WTC11 (cell line): ENCODE results near the gene BPNT1. TPM values are rescaled to one million over a fixed set of nuclear protein-coding genes. Genes with fewer than 3 reads are reported as not detected.
"Not testable (repeated sequence)": the region's sequence is repeated elsewhere in the genome, so short reads cannot be mapped to it uniquely, and the experiment has no call there.

Experiments
- ATAC-seq: fragments of 200-7000 bp; cut with Tn5 transposase; 2 replicates; pipeline ENCODE4 v1.10.0; 2021; ENCODE audit warnings: mild to moderate bottlenecking, moderate library complexity
- CTCF ChIA-PET: fragments of 300-600 bp; sonication (Branson Sonifier 250); formaldehyde crosslinking; loops from one replicate; lab custom pipeline; 2021; ENCODE audit warnings: antibody characterized with exemption; lab: Charles Lee
- POLR2A ChIA-PET: fragments of 350-600 bp; sonication (Branson Sonifier 250); formaldehyde crosslinking; loops from one replicate; lab custom pipeline; 2021; ENCODE audit warnings: antibody characterized with exemption; lab: Charles Lee
- DNase-seq: peaks from one replicate; pipeline ENCODE4 v3.0.0; 2021; ENCODE audit warnings: low spot score
- H3K27ac Mint-ChIP-seq: 2 replicates; pipeline ENCODE4 v1.8.0; 2021; ENCODE audit warnings: mixed read lengths
- H3K27me3 Mint-ChIP-seq: 2 replicates; pipeline ENCODE4 v1.8.0; 2021; ENCODE audit warnings: low read depth, mild to moderate bottlenecking, moderate library complexity, mixed read lengths
- H3K36me3 Mint-ChIP-seq: 2 replicates; pipeline ENCODE4 v1.8.0; 2021; ENCODE audit warnings: mixed read lengths
- H3K4me1 Mint-ChIP-seq: 2 replicates; pipeline ENCODE4 v1.8.0; 2022; ENCODE audit warnings: mixed read lengths
- H3K4me3 Mint-ChIP-seq: 2 replicates; pipeline ENCODE4 v1.8.0; 2021; ENCODE audit warnings: mild to moderate bottlenecking, moderate library complexity, mixed read lengths
- H3K9me3 Mint-ChIP-seq: 2 replicates; pipeline ENCODE4 v1.8.0; 2021; ENCODE audit warnings: mixed read lengths
- ATF1 ChIP-seq: sonication (generic); formaldehyde crosslinking; IDR thresholded peaks from 2 replicates; pipeline ENCODE4 v1.8.1; 2023; ENCODE audit warnings: mild to moderate bottlenecking, moderate library complexity, missing genetic modification reagents
- EMX1 ChIP-seq: fragments of 250-450 bp; sonication (Bioruptor Pico); IDR thresholded peaks from 2 replicates; pipeline ENCODE4 v1.8.0; 2021; ENCODE audit warnings: mild to moderate bottlenecking
- ESRRA ChIP-seq: sonication (generic); formaldehyde crosslinking; IDR thresholded peaks from 2 replicates; pipeline ENCODE4 v1.8.1; 2022; ENCODE audit warnings: mild to moderate bottlenecking, missing genetic modification reagents, borderline replicate concordance
- FOXK1 ChIP-seq: sonication (generic); formaldehyde crosslinking; IDR thresholded peaks from 2 replicates; pipeline ENCODE4 v1.8.0; 2022; ENCODE audit warnings: mild to moderate bottlenecking, moderate library complexity, missing genetic modification reagents
- GABPB1 ChIP-seq: sonication (generic); formaldehyde crosslinking; IDR thresholded peaks from 2 replicates; pipeline ENCODE4 v1.8.1; 2023; ENCODE audit warnings: mild to moderate bottlenecking, missing genetic modification reagents
- GTF2I ChIP-seq: fragments of 250-450 bp; sonication (Bioruptor Pico); conservative IDR thresholded peaks from 2 replicates; pipeline ENCODE4 v1.4.0; 2021; ENCODE audit warnings: mild to moderate bottlenecking
- MXD4 ChIP-seq: fragments of 250-450 bp; sonication (Bioruptor Pico); IDR thresholded peaks from 2 replicates; pipeline ENCODE4 v1.8.0; 2021; ENCODE audit warnings: mild to moderate bottlenecking, moderate library complexity, borderline replicate concordance
- PREB ChIP-seq: sonication (generic); formaldehyde crosslinking; IDR thresholded peaks from 2 replicates; pipeline ENCODE4 v1.8.1; 2022; ENCODE audit warnings: mild to moderate bottlenecking, missing genetic modification reagents, moderate library complexity, borderline replicate concordance
- SOX15 ChIP-seq: fragments of 250-450 bp; sonication (Bioruptor Pico); IDR thresholded peaks from 2 replicates; pipeline ENCODE4 v1.9.0; 2021; ENCODE audit warnings: mild to moderate bottlenecking
- SP1 ChIP-seq: sonication (generic); formaldehyde crosslinking; conservative IDR thresholded peaks from 2 replicates; pipeline ENCODE4 v1.8.1; 2022; ENCODE audit warnings: missing genetic modification reagents
- TEAD4 ChIP-seq: sonication (generic); formaldehyde crosslinking; IDR thresholded peaks from 2 replicates; pipeline ENCODE4 v1.8.0; 2022; ENCODE audit warnings: mild to moderate bottlenecking, missing genetic modification reagents
- USF2 ChIP-seq: sonication (generic); formaldehyde crosslinking; IDR thresholded peaks from 2 replicates; pipeline ENCODE4 v1.8.1; 2023; ENCODE audit warnings: mild to moderate bottlenecking, missing genetic modification reagents, moderate library complexity
- ZNF121 ChIP-seq: sonication (generic); formaldehyde crosslinking; IDR thresholded peaks from 2 replicates; pipeline ENCODE4 v1.8.0; 2023; ENCODE audit warnings: missing genetic modification reagents
- ZNF512 ChIP-seq: sonication (generic); formaldehyde crosslinking; IDR thresholded peaks from 2 replicates; pipeline ENCODE4 v1.8.1; 2022; ENCODE audit warnings: missing genetic modification reagents, borderline replicate concordance
- ZNF671 ChIP-seq: fragments of 250-450 bp; sonication (Bioruptor Pico); IDR thresholded peaks from 2 replicates; pipeline ENCODE4 v1.8.0; 2021; ENCODE audit warnings: mild to moderate bottlenecking
- total RNA-seq: library from RNA; stranded (reverse); gene quantifications from 3 replicates; pipeline ENCODE4 v1.2.3, GENCODE V29; 2021
- TF ChIP-seq, protein P1 (sequence below): sonication (generic); formaldehyde crosslinking; IDR thresholded peaks from 2 replicates; pipeline ENCODE4 v1.8.0; 2022; ENCODE audit warnings: mild to moderate bottlenecking, missing genetic modification reagents
- TF ChIP-seq, protein P2 (sequence below): sonication (generic); formaldehyde crosslinking; conservative IDR thresholded peaks from 2 replicates; pipeline ENCODE4 v1.8.1; 2022; ENCODE audit warnings: mild to moderate bottlenecking, missing genetic modification reagents
- TF ChIP-seq, protein P3 (sequence below): fragments of 250-450 bp; sonication (Bioruptor Pico); IDR thresholded peaks from 2 replicates; pipeline ENCODE4 v1.9.0; 2021; ENCODE audit warnings: mild to moderate bottlenecking
- TF ChIP-seq, protein P4 (sequence below): fragments of 250-450 bp; sonication (Bioruptor Pico); IDR thresholded peaks from 2 replicates; pipeline ENCODE4 v1.8.0; 2021; ENCODE audit warnings: mild to moderate bottlenecking
- TF ChIP-seq, protein P5 (sequence below): fragments of 250-450 bp; sonication (Bioruptor Pico); IDR thresholded peaks from 2 replicates; pipeline ENCODE4 v1.9.0; 2021; ENCODE audit warnings: mild to moderate bottlenecking, borderline replicate concordance
- TF ChIP-seq, protein P6 (sequence below): sonication (generic); formaldehyde crosslinking; IDR thresholded peaks from 2 replicates; pipeline ENCODE4 v1.8.1; 2023; ENCODE audit warnings: mild to moderate bottlenecking, missing genetic modification reagents, moderate library complexity

The BPNT1 gene
- total RNA-seq, 1 experiment from 2014 or later = 14.4 TPM

DNA sequence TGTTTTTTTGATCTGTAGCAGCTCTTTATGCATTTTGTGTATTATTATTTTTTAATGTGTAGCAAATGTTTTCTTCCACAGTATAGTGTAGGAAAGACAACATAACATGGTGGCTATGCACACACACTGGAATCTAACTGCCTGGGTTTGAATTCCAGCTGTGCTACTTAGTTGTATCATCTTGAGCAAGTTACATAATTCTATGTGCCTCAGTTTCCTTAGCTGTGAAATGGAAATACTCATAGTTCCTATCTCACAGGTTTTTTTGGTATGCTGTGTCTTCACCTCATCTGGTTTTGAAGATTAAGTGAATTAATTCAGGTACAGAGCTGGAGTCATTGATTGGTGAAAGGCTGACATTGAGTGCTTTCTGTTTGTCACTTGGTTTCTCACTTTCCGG is 3.1 kb upstream of the BPNT1 start:
- POLR2A ChIA-PET = no interaction called here
- H3K27ac Mint-ChIP-seq = no peak overlapping the region
- no peak for ATAC-seq
- no peak for DNase-seq
- CTCF ChIA-PET = interaction anchor here (1.4 to 1.7 kb wide), 2 partner anchors 20 to 46 kb away, joined by 3 to 6 read pairs; partner anchors contain the start of gene EPRS1
- no peaks in the 10 kb centered on the region for H3K9me3 Mint-ChIP-seq
- no peak for TF ChIP-seq ATF1
- no peak for TF ChIP-seq TEAD4 (CRISPR knock-in tag)
- no peak for TF ChIP-seq GABPB1 (CRISPR knock-in tag)
- TF ChIP-seq, protein P1, sequence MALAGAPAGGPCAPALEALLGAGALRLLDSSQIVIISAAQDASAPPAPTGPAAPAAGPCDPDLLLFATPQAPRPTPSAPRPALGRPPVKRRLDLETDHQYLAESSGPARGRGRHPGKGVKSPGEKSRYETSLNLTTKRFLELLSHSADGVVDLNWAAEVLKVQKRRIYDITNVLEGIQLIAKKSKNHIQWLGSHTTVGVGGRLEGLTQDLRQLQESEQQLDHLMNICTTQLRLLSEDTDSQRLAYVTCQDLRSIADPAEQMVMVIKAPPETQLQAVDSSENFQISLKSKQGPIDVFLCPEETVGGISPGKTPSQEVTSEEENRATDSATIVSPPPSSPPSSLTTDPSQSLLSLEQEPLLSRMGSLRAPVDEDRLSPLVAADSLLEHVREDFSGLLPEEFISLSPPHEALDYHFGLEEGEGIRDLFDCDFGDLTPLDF = no peak
- TF ChIP-seq ESRRA = no peak
- no peak for TF ChIP-seq ZNF671
- TF ChIP-seq, protein P2, sequence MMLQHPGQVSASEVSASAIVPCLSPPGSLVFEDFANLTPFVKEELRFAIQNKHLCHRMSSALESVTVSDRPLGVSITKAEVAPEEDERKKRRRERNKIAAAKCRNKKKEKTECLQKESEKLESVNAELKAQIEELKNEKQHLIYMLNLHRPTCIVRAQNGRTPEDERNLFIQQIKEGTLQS (CRISPR knock-in tag) = no peak
- no peak for TF ChIP-seq MXD4
- no peak for TF ChIP-seq EMX1
- no peak for TF ChIP-seq USF2 (CRISPR knock-in tag)
- no peak for TF ChIP-seq ZNF121
- no peak for TF ChIP-seq SOX15
- TF ChIP-seq, protein P3, sequence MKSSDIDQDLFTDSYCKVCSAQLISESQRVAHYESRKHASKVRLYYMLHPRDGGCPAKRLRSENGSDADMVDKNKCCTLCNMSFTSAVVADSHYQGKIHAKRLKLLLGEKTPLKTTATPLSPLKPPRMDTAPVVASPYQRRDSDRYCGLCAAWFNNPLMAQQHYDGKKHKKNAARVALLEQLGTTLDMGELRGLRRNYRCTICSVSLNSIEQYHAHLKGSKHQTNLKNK (CRISPR knock-in tag) = no peak
- H3K4me3 Mint-ChIP-seq = no peak overlapping the region
- peaks cover 19% of the 10 kb centered on the region for H3K36me3 Mint-ChIP-seq
- no peaks in the 10 kb centered on the region for H3K27me3 Mint-ChIP-seq
- peaks cover 9% of the 10 kb centered on the region for H3K4me1 Mint-ChIP-seq

DNA sequence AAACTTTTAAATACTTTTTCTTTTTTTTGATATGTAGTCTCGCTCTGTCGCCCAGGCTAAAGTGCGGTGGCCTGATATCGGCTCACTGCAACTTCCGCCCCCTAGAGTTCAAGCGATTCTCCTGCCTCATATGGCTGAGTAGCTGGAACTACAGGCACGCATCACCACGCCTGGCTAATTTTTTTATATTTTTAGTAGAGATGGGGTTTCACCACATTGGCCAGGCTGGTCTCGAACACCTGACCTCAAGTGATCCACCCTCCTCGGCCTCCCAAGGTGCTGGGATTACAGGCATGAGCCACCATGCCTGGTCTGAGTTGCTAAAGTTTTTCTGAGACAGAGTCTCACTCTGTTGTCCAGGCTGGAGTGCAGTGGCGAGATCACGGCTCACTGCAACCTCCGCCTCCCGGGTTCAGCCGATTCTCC is 3.3 kb downstream of the BPNT1 start:
- CTCF ChIA-PET = interaction anchor here (0.7 to 1.2 kb wide), 7 partner anchors 12 to 128 kb away, joined by 3 to 5 read pairs (median 3); no protein-coding TSS in a partner anchor
- DNase-seq = peak; percentile 58
- H3K27me3 Mint-ChIP-seq, POLR2A ChIA-PET, H3K9me3 Mint-ChIP-seq, H3K4me1 Mint-ChIP-seq, H3K27ac Mint-ChIP-seq, H3K4me3 Mint-ChIP-seq, H3K36me3 Mint-ChIP-seq: not testable (repeated sequence)
- ATAC-seq = peak; percentile 69
- TF ChIP-seq GTF2I (CRISPR knock-in tag) = 0 out of 2 replicates have a peak, but pooled peaks have one; percentile 14
- peak; percentile 87; the same call in 1 of the 2 replicates for TF ChIP-seq ZNF121

GRCh38 chr1:220084460-220084859 is 5.1 kb downstream of the BPNT1 start:
- POLR2A ChIA-PET = no interaction called here
- CTCF ChIA-PET = no interaction called here
- no peak for DNase-seq
- Mint-ChIP-seq H3K27me3 (no peaks in the 10 kb centered on the region), H3K4me3 (no peak overlapping the region), H3K27ac (no peak overlapping the region), H3K9me3 (no peaks in the 10 kb centered on the region; the same call in 1 of the 2 replicates), H3K36me3 (no peaks in the 10 kb centered on the region), H3K4me1 (0 out of 2 replicates have a peak, but pooled peaks cover under 1% of the 10 kb centered on the region)
- ATAC-seq = no peak
- TF ChIP-seq, protein P3 (CRISPR knock-in tag) = no peak
- TF ChIP-seq, protein P4, sequence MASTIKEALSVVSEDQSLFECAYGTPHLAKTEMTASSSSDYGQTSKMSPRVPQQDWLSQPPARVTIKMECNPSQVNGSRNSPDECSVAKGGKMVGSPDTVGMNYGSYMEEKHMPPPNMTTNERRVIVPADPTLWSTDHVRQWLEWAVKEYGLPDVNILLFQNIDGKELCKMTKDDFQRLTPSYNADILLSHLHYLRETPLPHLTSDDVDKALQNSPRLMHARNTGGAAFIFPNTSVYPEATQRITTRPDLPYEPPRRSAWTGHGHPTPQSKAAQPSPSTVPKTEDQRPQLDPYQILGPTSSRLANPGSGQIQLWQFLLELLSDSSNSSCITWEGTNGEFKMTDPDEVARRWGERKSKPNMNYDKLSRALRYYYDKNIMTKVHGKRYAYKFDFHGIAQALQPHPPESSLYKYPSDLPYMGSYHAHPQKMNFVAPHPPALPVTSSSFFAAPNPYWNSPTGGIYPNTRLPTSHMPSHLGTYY (CRISPR knock-in tag) = no peak
- no peak for TF ChIP-seq FOXK1 (CRISPR knock-in tag)
- TF ChIP-seq PREB = no peak
- TF ChIP-seq ZNF512 (CRISPR knock-in tag) = no peak
- no peak for TF ChIP-seq SP1 (CRISPR knock-in tag)
- TF ChIP-seq GTF2I (CRISPR knock-in tag) = no peak
- TF ChIP-seq, protein P5, sequence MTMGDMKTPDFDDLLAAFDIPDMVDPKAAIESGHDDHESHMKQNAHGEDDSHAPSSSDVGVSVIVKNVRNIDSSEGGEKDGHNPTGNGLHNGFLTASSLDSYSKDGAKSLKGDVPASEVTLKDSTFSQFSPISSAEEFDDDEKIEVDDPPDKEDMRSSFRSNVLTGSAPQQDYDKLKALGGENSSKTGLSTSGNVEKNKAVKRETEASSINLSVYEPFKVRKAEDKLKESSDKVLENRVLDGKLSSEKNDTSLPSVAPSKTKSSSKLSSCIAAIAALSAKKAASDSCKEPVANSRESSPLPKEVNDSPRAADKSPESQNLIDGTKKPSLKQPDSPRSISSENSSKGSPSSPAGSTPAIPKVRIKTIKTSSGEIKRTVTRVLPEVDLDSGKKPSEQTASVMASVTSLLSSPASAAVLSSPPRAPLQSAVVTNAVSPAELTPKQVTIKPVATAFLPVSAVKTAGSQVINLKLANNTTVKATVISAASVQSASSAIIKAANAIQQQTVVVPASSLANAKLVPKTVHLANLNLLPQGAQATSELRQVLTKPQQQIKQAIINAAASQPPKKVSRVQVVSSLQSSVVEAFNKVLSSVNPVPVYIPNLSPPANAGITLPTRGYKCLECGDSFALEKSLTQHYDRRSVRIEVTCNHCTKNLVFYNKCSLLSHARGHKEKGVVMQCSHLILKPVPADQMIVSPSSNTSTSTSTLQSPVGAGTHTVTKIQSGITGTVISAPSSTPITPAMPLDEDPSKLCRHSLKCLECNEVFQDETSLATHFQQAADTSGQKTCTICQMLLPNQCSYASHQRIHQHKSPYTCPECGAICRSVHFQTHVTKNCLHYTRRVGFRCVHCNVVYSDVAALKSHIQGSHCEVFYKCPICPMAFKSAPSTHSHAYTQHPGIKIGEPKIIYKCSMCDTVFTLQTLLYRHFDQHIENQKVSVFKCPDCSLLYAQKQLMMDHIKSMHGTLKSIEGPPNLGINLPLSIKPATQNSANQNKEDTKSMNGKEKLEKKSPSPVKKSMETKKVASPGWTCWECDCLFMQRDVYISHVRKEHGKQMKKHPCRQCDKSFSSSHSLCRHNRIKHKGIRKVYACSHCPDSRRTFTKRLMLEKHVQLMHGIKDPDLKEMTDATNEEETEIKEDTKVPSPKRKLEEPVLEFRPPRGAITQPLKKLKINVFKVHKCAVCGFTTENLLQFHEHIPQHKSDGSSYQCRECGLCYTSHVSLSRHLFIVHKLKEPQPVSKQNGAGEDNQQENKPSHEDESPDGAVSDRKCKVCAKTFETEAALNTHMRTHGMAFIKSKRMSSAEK = no peak
- TF ChIP-seq, protein P6, sequence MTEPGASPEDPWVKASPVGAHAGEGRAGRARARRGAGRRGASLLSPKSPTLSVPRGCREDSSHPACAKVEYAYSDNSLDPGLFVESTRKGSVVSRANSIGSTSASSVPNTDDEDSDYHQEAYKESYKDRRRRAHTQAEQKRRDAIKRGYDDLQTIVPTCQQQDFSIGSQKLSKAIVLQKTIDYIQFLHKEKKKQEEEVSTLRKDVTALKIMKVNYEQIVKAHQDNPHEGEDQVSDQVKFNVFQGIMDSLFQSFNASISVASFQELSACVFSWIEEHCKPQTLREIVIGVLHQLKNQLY = no peak
